ENCODE measurements around the gene ORM1.

ORM1 gene

GRCh38 chr9:114287763-114288192, 35.1 kb upstream of the ORM1 start:
- peak; percentile 8 for DNase-seq

DNA sequence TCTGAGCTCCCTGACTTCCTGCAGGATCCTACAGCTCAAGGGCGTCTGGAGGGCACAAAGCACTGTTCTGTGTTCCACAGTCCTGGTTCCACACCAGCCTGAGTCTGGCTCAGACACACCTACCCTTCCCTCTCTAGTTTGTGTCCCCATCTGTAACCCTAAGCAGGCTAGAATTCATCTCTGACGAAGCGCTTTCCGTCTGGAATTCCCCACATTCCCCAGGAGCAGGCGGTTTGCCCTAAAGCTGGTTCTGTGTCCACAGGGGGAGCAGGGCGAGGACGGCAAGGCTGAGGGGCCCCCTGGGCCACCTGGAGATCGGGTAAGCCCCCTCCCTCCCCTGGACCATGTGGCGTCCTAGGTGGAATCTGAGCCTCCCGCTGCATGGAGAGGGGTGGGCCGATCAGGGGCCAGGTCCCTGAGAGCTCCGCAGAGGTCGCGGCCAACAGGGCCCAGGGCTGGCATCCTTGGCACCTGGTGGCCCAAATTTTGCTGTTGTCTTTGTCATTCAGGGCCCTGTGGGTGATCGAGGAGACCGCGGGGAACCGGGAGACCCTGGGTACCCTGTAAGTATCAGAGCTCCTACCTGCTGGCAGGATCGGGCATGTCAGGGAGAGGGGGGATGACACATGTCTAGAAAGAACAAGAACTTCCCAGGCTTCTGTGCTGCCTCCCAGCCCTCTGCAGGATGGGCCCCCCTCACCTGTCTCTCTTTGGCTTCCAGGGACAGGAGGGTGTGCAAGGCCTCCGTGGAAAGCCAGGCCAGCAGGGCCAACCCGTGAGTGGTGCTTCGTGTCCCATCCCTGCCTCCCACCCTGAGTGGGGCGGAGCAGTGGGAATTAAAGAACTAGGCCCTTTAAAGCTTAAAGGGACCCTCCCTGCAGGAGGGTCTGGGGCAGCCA, 34.5 kb upstream of the ORM1 start:
- DNase-seq = peak; percentile 13

DNA sequence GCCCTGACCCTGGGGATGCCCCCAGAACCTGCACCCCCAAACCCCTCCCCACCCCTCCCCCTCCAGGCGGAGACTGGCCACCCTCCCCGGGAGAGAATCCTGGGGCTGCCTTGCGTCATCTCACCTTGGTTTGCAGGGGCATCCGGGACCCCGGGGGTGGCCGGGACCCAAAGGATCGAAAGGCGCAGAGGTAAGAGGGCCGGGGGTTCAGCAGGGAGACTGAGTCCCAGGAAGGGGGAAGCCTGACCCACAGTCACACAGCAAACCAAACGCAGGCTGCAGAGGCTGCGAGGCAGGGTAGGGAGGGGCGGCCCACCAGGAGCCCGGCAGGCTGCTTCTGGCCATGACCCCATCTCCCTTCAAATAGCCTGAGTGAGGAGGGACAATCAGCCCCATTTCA, 33.8 kb upstream of the ORM1 start:
- peak; percentile 7 for DNase-seq

- DNase-seq = peak; percentile 11
These were observed 33.1 kb upstream of the ORM1 start for GRCh38 chr9:114289571-114290481.

- peak; percentile 5 for DNase-seq
These were observed 32.3 kb upstream of the ORM1 start for GRCh38 chr9:114290561-114290986.

- peak; percentile 73 for DNase-seq
These were observed 31.8 kb upstream of the ORM1 start for GRCh38 chr9:114291064-114291474.

- no peak for DNase-seq
These were observed 30.9 kb upstream of the ORM1 start for GRCh38 chr9:114291886-114292590.

- no peak for DNase-seq
These were observed 28.2 kb upstream of the ORM1 start for GRCh38 chr9:114294664-114295063.

GRCh38 chr9:114296338-114296737, 26.6 kb upstream of the ORM1 start:
- DNase-seq = no peak

DNA sequence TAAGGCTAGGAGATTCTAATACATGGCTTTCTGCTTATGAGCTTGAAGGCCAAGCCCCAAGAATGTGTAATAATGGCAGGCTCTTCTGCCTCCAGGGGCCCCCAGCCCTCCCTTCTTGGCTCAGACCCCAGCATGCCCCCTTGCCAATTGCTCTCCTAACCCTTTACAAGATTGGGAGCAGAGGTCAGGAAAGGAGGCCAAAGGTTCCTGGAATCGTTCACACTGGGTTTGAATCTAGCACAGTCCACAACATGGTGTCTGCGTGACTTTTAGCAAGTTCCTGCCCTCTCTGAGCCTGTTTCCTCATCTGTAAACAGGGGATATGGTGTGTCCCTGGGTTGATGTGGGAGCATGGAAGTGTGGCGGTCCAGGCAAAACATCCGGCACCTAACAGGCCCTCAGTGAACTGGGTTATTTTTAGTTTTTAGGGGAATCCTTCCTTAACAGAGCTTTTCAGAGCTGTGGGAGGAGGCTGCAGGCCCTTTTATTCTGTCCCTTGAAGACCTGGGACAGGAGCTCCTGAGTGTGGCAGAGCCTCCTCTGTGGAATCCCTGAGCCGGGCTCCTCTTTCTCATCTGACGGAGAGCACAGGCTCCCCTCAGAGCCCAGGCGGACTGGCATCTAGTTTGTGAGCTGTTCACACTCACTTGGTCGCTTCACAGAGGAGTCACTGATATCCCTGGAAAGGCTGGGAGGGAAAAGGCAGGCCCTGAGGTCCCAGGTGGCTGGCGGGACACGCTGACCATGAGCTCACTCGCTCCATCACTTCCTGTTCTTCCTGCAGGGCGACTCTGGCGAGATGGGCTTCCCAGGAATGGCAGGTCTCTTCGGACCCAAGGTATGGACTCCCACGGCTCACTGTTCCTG, 23.4 kb upstream of the ORM1 start:
- DNase-seq = no peak

DNA sequence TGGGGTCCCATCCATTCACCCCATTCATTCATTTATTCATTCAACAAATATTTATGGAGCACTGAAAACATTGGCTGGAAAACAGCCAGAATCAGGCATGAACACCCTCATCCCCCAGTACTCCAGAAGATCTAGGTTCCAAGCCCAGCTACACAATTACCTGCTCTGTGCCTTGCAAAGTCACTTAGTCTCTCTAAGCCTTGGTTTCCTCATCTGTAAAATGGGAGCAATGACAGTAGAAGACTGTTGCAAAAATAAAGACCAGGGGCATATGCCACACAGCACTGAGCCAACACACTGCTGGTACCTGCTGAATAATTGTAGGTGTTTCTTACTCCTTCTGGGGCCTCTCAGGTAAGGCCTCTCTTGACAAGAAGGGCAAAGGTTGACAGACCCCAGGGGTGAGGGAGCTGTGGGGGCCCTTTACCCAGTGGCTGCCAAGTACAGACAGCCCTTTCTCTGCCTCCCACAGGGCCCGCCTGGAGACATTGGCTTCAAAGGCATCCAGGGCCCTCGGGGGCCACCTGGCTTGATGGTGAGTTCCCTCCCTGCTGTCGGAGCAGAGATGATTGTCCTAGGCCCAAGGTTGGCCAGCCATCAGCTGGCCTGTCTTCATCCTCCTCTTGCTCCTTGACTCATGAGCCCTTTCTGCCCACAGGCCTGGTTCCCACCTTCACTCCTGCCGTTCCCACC, 22.6 kb upstream of the ORM1 start:
- DNase-seq = no peak

DNA sequence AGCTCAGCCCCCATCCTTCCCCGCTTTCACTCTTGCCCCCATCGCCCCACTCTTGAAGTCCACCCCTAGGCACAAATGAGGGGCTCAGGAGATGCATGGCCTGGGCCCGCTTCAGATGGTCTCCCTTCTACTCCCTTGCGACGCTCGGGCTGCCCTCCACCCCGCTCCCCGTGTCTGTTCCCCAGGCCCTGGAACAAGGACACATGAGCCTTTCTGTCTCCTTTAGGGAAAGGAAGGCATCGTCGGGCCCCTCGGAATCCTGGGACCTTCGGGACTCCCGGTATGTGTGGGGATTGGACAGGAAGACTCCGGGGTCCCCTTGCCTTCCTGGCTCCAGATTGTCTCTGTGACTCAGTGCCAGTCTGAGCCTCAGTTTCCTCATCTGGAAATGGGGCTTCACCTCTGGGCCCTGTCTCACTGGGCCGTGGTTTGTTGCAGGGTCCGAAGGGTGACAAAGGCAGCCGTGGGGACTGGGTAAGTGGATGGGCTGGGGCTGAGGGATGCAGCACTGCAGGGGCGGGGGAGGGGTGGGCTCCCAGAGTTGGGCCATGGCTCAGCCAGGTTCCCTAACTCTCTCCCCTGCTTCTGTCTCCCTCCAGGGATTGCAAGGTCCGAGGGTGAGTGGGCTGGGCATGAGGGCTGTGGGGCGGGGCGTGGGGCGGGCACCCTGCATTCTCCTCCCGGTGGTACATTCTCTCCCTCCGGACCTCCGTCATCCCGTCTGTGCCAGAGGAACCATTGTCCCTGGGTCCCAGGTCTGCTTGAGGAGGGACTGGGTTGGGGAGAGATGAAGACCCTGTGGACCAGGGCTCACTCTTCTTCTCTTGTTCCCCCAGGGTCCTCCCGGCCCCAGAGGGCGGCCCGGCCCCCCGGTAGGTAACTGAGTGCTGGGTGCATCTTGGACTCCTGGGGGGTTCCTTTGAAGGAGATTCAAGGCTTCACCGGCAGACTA, 21.8 kb upstream of the ORM1 start:
- no peak for DNase-seq

DNA sequence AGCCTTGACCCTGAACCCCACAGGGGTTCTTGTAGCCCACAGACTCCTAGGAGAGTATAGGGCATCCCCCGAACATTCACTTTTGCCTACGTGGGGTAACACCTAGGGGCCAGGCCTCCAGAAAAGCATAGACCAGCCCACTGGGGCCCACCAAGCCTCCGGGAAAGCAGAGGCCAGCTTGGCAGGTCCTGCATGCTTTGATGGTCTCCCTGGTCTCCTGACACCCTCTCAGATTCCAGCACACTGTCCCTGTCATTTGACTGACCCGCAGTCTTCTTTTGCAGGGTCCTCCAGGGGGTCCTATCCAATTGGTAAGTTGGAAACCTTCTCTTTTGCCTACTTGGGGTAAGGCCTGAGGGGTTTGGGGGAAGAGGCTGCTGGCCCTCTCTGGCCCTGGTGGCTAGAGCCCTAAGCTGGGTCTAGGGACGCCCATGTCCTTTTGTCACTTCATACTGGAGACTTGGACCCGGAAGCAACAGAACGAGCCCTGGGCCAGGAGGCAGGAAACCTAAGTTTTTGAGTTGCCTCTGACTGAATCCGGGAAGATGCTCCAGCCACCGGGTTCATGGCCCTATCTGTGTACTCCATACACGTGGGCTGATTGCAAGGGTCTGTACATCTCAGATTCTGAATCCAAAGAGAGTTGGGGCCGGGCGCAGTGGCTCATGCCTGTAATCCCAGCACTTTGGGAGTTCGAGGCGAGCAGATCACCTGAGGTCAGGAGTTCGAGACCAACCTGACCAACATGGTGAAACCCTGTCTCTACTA, 20.9 kb upstream of the ORM1 start:
- DNase-seq = no peak

- DNase-seq = no peak
These were observed 20.2 kb upstream of the ORM1 start for GRCh38 chr9:114302727-114303126.

DNA sequence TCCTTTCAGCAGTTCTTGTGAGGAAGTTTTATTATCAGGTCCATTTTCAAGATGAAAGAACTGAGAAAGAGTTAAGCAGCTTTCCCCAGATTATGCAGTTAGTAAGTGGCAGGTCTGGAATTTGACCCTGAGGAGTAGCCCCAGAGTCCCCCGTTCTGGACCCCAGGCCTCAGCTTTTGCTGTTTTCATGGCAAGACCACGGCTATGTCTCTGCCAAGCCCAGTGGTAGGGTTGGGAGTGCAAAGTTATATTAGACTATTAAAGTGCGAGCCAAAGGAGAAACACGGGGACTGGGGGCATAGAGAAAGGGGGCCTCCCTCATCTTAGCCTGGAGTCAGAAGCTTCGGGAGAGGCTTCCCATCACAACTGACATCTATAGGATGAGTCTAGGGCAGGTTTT, 19.3 kb upstream of the ORM1 start:
- DNase-seq = no peak

- DNase-seq = no peak
These were observed 18.9 kb upstream of the ORM1 start for GRCh38 chr9:114303977-114304376.

GRCh38 chr9:114304416-114305188, 18.3 kb upstream of the ORM1 start:
- no peak for DNase-seq

DNA sequence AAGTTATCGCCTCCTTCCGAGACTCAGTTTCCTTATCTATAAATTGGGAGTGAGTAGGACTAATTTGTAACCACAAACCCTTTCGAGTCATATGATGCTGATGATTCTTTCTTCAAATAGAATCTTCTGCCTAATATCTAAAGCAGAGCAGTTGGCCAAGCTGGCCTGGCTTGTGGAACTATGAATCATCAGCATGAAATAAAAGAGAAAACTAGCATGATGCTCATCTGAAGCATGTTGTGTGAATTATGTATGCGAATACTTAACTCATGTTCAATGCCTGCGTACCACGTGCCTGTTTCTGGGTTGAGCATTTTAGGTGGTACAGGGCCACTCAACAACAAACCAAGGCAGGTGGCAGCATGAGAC, 15.0 kb upstream of the ORM1 start:
- no peak for DNase-seq

Measured in activated CD8-positive, alpha-beta memory T cell treated with anti-CD3 and anti-CD28 coated beads, Interleukin-2, amount 50 U/mL, for 4 hours (primary cell).